HCT116 (cell line): ENCODE results near the gene CTIF. TPM values are rescaled to one million over a fixed set of nuclear protein-coding genes. Genes with fewer than 3 reads are reported as not detected.

Source experiments
- ATAC-seq: fragments of 200-7000 bp; cut with Tn5 transposase; 2 replicates; pipeline ENCODE4 v1.9.1; 2020; ENCODE audit warnings: mild to moderate bottlenecking, moderate library complexity
- BruUV-seq: library from RNA; stranded (reverse); fragments of 400-500 nt; replicated peaks from 2 replicates; lab custom pipeline; 2021; lab: Mats Ljungman, UMichigan
- CTCF ChIA-PET: fragments of 300-600 bp; sonication (Branson Sonifier 250); formaldehyde crosslinking; loops from one replicate; lab custom pipeline; 2021; ENCODE audit warnings: antibody characterized with exemption; lab: Charles Lee
- POLR2A ChIA-PET: fragments of 300-600, 350-600 bp; sonication (Branson Sonifier 250); formaldehyde crosslinking; loops from one replicate; lab custom pipeline; 2021; ENCODE audit warnings: antibody characterized with exemption; lab: Charles Lee
- RAD21 ChIA-PET, 2 experiments: fragments of 300-600 bp; sonication (Branson Sonifier 250); formaldehyde crosslinking; loops; one replicate each; lab custom pipeline; 2023; ENCODE audit warnings: low total read pairs in 2 of 2; ENCODE audit not compliant: uncharacterized antibody in 2 of 2, unreplicated experiment in 2 of 2, low non-redundant PET in 1 of 2; lab: Charles Lee
- DNase-seq: peaks from one replicate; pipeline ENCODE4 v3.0.0-alpha.2; 2010; ENCODE audit warnings: low read depth, low spot score
- H2AFZ ChIP-seq: fragments of 200-600 bp; shearing (Covaris generic), sonication (generic); 2 replicates; pipeline ENCODE4 v1.6.1; 2017; ENCODE audit warnings: low read depth, mixed run types, mixed read lengths, antibody characterized with exemption, low read length; ENCODE audit not compliant: poor library complexity, severe bottlenecking
- H3K27ac ChIP-seq: 2 replicates; pipeline ENCODE4 v1.5.1; 2012; ENCODE audit warnings: low read depth, low read length
- H3K27me3 ChIP-seq: fragments of 200-600 bp; sonication (generic); 2 replicates; pipeline ENCODE4 v1.6.1; 2016; ENCODE audit warnings: mixed run types, low read length, mixed read lengths; ENCODE audit not compliant: insufficient read depth
- H3K36me3 ChIP-seq, 2 experiments: fragments of 200-500 bp in 1 of 2; fragments of 200-600 bp in 1 of 2; sonication (Bioruptor generic) in 1 of 2; sonication (generic) in 1 of 2; 2 replicates each; pipeline versions ENCODE4 v1.5.1 to v1.6.1; 2014 to 2016; ENCODE audit warnings: low read length in 2 of 2, inconsistent platforms in 1 of 2, mixed read lengths in 1 of 2, mixed run types in 1 of 2; ENCODE audit not compliant: insufficient read depth in 2 of 2, control insufficient read depth in 1 of 2
- H3K4me1 ChIP-seq, 2 experiments: fragments of 200-600 bp in 1 of 2; sonication (generic) in 1 of 2; 2 replicates each; pipeline versions ENCODE4 v1.5.1 to v1.6.1; 2012 to 2017; ENCODE audit warnings: low read length in 2 of 2, inconsistent platforms in 1 of 2, mild to moderate bottlenecking in 1 of 2, mixed read lengths in 1 of 2, mixed run types in 1 of 2, moderate library complexity in 1 of 2; ENCODE audit not compliant: insufficient read depth in 2 of 2, control insufficient read depth in 1 of 2
- H3K4me2 ChIP-seq: fragments of 200-600 bp; sonication (generic); 2 replicates; pipeline ENCODE4 v1.6.1; 2017; ENCODE audit warnings: mixed run types, low read length, mixed read lengths
- H3K4me3 ChIP-seq, 2 experiments: fragments of 200-600 bp in 1 of 2; sonication (generic) in 1 of 2; replicated peaks in 1 of 2; 2 replicates each; pipeline ENCODE4 v1.5.1; 2011 to 2016; ENCODE audit warnings: low read length in 2 of 2, control low read depth in 1 of 2, low read depth in 1 of 2, mild to moderate bottlenecking in 1 of 2, mixed read lengths in 1 of 2, mixed run types in 1 of 2
- H3K79me2 ChIP-seq: fragments of 200-600 bp; sonication (generic); 2 replicates; pipeline ENCODE4 v1.6.1; 2017; ENCODE audit warnings: mild to moderate bottlenecking, mixed run types, low read length, moderate library complexity, mixed read lengths; ENCODE audit not compliant: insufficient read depth
- H3K9ac ChIP-seq: fragments of 200-600 bp; sonication (generic); 2 replicates; pipeline ENCODE4 v1.6.1; 2016; ENCODE audit warnings: low read length, mixed read lengths
- H3K9me2 ChIP-seq: fragments of 200-600 bp; sonication (generic), shearing (Covaris generic); 2 replicates; pipeline ENCODE4 v1.6.1; 2017; ENCODE audit warnings: mixed run types, mild to moderate bottlenecking, moderate library complexity; ENCODE audit not compliant: insufficient read depth
- H3K9me3 ChIP-seq, 2 experiments: fragments of 200-500 bp in 1 of 2; fragments of 200-600 bp in 1 of 2; sonication (Bioruptor generic) in 1 of 2; sonication (generic) in 1 of 2; 2 replicates each; pipeline ENCODE4 v1.6.1; 2014 to 2017; ENCODE audit warnings: low read length in 2 of 2, mixed read lengths in 2 of 2, inconsistent platforms in 1 of 2, low read depth in 1 of 2, mild to moderate bottlenecking in 1 of 2, mixed run types in 1 of 2, moderate library complexity in 1 of 2; ENCODE audit not compliant: control insufficient read depth in 1 of 2, insufficient read depth in 1 of 2
- H4K20me1 ChIP-seq: fragments of 200-600 bp; sonication (generic), shearing (Covaris generic); 2 replicates; pipeline ENCODE4 v1.6.1; 2017; ENCODE audit warnings: mixed run types, mild to moderate bottlenecking, moderate library complexity; ENCODE audit not compliant: insufficient read depth
- ELF1 ChIP-seq: IDR thresholded peaks from 2 replicates; pipeline ENCODE4 v1.6.1; 2012; ENCODE audit warnings: low read depth, borderline replicate concordance
- EZH2 ChIP-seq: fragments of 200-600 bp; sonication (generic); IDR thresholded peaks from 2 replicates; pipeline ENCODE4 v1.6.1; 2017; ENCODE audit warnings: antibody characterized with exemption, mixed run types
- JUND ChIP-seq: IDR thresholded peaks from 2 replicates; pipeline ENCODE4 v1.6.1; 2012
- POLR2AphosphoS5 ChIP-seq: IDR thresholded peaks from 2 replicates; pipeline ENCODE4 v1.6.1; 2011; ENCODE audit warnings: mild to moderate bottlenecking, low read depth, low read length, moderate library complexity
- YY1 ChIP-seq: IDR thresholded peaks from 2 replicates; pipeline ENCODE4 v1.6.1; 2011; ENCODE audit warnings: low read length, low read depth, moderate library complexity, mild to moderate bottlenecking; ENCODE audit not compliant: insufficient replicate concordance; ENCODE audit errors: extremely low read depth
- ZNF274 ChIP-seq: fragments of 200-500 bp; sonication (Bioruptor generic); IDR thresholded peaks from 2 replicates; pipeline ENCODE4 v1.6.1; 2014; ENCODE audit warnings: mild to moderate bottlenecking, low read depth, low read length, inconsistent platforms
- intact Hi-C: fragments of 100-400 bp; cut with micrococcal nuclease; formaldehyde crosslinking; loops from 2 replicates; pipeline ENCODE4 v1.10.0; 2022
- total RNA-seq: library from RNA; stranded (reverse); gene quantifications from one replicate; pipeline ENCODE4 v1.2.1, GENCODE V29; 2021; ENCODE audit not compliant: unreplicated experiment
- TF ChIP-seq, protein P1 (sequence below), 3 experiments: fragments of 200-600 bp in 1 of 3; sonication (generic) in 1 of 3; IDR thresholded peaks in 2 of 3; conservative IDR thresholded peaks in 1 of 3; 2 replicates each; pipeline ENCODE4 v1.5.1; 2012 to 2017; ENCODE audit warnings: low read depth in 2 of 3, low read length in 2 of 3, antibody characterized with exemption in 1 of 3, borderline replicate concordance in 1 of 3, control low read depth in 1 of 3, mild to moderate bottlenecking in 1 of 3, mixed read lengths in 1 of 3, mixed run types in 1 of 3, moderate library complexity in 1 of 3; ENCODE audit not compliant: insufficient read depth in 1 of 3
- TF ChIP-seq, protein P2 (sequence below): IDR thresholded peaks from 2 replicates; pipeline ENCODE4 v1.6.1; 2012

CTIF gene
- total RNA-seq, 1 experiment from 2014 or later: 19.7 TPM

DNA sequence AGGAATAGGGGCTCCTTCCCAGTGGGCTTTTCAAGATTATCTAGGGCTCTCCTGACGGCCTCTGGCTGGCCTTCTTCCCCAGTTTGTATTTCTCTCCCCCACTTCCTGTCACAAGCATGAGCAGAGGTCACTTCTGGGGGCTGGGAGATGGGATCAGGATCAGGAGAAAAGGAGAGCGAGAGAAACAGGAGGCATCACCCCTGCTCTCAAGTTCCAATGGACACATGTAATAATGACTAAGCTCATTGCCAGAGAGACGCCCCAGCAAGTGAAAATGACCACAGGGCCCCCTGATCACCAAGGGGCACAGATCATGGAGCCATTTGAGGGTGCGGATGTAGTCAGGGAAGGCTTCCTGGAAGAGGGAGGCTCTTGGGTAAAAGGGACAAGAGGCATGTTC is 319.8 kb downstream of the CTIF start (continued):
- TF ChIP-seq, protein P1, sequence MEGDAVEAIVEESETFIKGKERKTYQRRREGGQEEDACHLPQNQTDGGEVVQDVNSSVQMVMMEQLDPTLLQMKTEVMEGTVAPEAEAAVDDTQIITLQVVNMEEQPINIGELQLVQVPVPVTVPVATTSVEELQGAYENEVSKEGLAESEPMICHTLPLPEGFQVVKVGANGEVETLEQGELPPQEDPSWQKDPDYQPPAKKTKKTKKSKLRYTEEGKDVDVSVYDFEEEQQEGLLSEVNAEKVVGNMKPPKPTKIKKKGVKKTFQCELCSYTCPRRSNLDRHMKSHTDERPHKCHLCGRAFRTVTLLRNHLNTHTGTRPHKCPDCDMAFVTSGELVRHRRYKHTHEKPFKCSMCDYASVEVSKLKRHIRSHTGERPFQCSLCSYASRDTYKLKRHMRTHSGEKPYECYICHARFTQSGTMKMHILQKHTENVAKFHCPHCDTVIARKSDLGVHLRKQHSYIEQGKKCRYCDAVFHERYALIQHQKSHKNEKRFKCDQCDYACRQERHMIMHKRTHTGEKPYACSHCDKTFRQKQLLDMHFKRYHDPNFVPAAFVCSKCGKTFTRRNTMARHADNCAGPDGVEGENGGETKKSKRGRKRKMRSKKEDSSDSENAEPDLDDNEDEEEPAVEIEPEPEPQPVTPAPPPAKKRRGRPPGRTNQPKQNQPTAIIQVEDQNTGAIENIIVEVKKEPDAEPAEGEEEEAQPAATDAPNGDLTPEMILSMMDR (IDR thresholded peaks at IDR 0.05 in 2 of 3, conservative IDR thresholded peaks at IDR 0.05 in 1 of 3; ENCODE audit: borderline replicate concordance in 1 of 3, insufficient read depth in 1 of 3, low read depth in 2 of 3, low read length in 2 of 3): no peak
- no peak for TF ChIP-seq JUND
- TF ChIP-seq EZH2: no peak
- no peak for TF ChIP-seq ZNF274
- TF ChIP-seq POLR2AphosphoS5: no peak
- TF ChIP-seq ELF1: no peak

DNA sequence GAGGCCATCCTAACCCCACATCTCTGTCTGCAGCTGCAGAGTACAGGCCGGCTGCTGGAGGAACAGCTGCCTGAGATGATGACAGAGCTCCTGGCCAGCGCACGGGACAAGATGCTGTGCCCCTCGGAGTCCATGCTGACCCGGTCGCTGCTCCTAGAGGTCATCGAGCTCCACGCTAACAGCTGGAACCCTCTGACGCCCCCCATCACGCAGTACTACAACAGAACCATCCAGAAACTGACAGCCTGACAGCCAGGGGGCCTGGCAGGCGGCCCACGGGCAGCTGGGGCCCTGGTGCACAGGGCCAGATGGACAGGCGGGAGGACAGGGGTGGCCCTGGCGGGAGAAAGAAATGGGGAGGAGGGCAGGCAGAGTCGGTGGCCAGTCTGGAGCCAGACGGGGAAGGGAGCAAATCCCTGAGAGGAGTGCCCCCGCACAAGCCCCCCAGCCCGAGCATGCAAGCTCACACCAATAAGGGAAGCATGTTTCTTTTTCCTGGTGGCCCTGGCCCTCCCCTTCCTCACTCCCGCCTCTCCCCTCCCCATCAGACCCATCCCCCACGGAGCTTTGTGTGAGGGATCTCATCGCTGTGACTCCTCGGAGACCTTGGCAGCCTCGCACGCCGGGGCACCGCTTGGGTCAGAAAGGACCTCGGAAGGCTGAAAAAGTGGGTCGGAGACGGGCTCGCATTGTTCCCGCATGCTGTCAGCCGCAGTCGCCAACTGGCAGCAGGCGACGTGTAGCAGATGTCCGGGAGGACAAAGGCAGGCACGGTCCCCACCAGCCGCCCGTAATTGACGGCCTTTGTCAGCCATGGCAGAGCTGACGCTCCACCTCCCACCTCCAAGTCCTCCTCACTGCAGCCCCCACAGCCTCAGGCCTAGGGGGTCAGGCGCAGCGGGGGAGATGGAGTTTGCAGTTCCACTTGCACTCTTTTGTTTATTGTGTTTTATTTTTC is 320.8 kb downstream of the CTIF start:
- Histone ChIP-seq H3K4me2 (no peak overlapping the region), H3K9me3 (no peaks in the 10 kb centered on the region), H3K9me2 (no peaks in the 10 kb centered on the region), H3K79me2 (no peaks in the 10 kb centered on the region), H3K36me3 (no peaks in the 10 kb centered on the region), H3K4me1 (peaks cover 0 to 6% of the 10 kb centered on the region in 2 experiments; a peak in 1 of 4 replicates), H3K4me3 (no peak overlapping the region), H2AFZ (no peak overlapping the region), H3K27me3 (no peaks in the 10 kb centered on the region), H4K20me1 (no peaks in the 10 kb centered on the region), H3K27ac (no peak overlapping the region), H3K9ac (no peak overlapping the region)
- TF ChIP-seq, protein P2, sequence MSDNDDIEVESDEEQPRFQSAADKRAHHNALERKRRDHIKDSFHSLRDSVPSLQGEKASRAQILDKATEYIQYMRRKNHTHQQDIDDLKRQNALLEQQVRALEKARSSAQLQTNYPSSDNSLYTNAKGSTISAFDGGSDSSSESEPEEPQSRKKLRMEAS: no peak
- no peak for TF ChIP-seq YY1
- no peak for TF ChIP-seq EZH2
- DNase-seq: no peak
- intact Hi-C loops: no loop called here
- ChIA-PET CTCF (no interaction called here), RAD21 (no interaction called here), POLR2A (no interaction called here)
- no peak for ATAC-seq
- no TSS peak for BruUV-seq
